ENCODE data around the gene TLE5.

Gene TLE5

GRCh38 chr19:3046698-3047495 lies 15.4 kb downstream of the TLE5 start:
- Histone ChIP-seq H3K9ac (ENCODE audit: insufficient read length) (peak overlapping the region; percentile 41), H3K9me3 (ENCODE audit: low read depth, low read length) (no peaks in the 10 kb centered on the region), H3K27ac (peak overlapping the region; percentile 88), H3K36me3 (ENCODE audit: insufficient read depth, low read length) (no peaks in the 10 kb centered on the region), H3K4me3 (peak overlapping the region; percentile 76)
- TF ChIP-seq POLR2AphosphoS5 (IDR thresholded peaks at IDR 0.05; ENCODE audit: borderline replicate concordance, low read depth, low read length) (no peak), EZH2 (IDR thresholded peaks at IDR 0.05) (no peak), FOXP2 (optimal IDR thresholded peaks at IDR 0.05; ENCODE audit: control extremely low read depth, extremely low read length, insufficient read depth) (no peak)
- peak; percentile 39 for DNase-seq (ENCODE audit: low read depth, low spot score)

DNA sequence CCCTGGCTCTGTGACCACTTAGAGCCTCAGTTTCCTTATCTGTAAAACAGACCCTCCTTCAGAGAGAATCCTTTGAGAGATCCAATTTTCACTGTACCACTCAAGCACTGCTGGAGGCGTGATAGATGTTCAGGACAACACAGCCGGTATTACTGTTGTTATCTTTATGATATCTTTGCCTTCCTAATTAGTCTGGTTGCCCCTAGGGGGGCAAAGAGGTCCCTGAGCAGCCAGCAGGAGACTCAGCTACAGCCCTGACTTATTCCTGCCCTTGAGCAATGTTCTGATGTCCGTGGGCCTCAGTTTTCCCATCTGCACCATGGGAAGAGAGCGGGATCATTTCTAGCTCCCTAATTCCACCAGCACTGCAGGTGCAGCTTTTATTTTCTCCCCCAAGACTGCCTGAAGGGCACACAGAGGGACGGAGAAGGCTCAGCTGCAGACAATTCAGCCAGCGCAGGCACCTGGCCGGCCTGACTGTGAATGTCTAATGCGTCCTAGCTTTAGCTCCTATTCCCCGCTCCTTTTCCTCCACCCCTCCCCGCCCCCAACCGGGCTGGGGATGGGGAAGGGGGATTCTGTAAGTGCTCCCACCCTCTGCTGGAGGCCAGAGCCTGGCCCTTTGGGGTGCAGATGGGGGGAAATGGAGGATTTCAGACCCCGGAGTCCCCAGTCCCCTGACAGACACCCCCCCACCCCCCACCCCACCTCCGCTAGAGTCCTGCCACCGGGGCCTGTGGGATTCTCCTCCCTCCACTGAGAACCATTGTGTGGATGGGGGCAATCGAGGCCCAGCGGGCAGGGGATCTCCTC lies 16.2 kb downstream of the TLE5 start:
- DNase-seq (ENCODE audit: low read depth, low spot score): no peak
- no peak for TF ChIP-seq EZH2 (IDR thresholded peaks at IDR 0.05)
- TF ChIP-seq FOXP2 (optimal IDR thresholded peaks at IDR 0.05; ENCODE audit: control extremely low read depth, extremely low read length, insufficient read depth): no peak
- no peak for TF ChIP-seq POLR2AphosphoS5 (IDR thresholded peaks at IDR 0.05; ENCODE audit: borderline replicate concordance, low read depth, low read length)
- Histone ChIP-seq H3K9ac (ENCODE audit: insufficient read length) (no peak overlapping the region), H3K9me3 (ENCODE audit: low read depth, low read length) (no peaks in the 10 kb centered on the region), H3K27ac (peak overlapping the region; percentile 78), H3K4me3 (peak overlapping the region; percentile 48), H3K36me3 (ENCODE audit: insufficient read depth, low read length) (no peaks in the 10 kb centered on the region)

DNA sequence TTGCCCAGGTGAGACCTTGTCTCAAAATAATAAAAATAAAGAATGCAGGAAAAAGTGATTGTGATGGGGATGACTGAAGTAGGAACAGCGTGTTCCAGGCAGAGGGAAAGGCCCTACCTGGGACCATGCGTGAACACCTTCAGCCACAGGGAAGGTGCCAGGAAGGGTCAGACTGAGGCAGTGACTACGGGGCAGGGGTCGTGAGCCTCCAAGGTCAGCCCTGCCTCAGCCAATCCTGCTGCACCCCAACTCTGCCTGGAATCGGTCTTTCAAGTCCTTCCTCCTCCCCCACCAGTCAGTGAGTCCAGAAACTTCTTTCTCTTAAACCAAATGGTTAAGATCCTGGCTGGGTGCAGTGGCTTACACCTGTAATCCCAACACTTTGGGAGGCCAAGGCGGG lies 17.1 kb downstream of the TLE5 start:
- DNase-seq (ENCODE audit: low read depth, low spot score): no peak
- Histone ChIP-seq H3K27ac (peak overlapping the region; percentile 78), H3K4me3 (no peak overlapping the region), H3K9ac (ENCODE audit: insufficient read length) (no peak overlapping the region), H3K36me3 (ENCODE audit: insufficient read depth, low read length) (no peaks in the 10 kb centered on the region), H3K9me3 (ENCODE audit: low read depth, low read length) (no peaks in the 10 kb centered on the region)
- TF ChIP-seq EZH2 (IDR thresholded peaks at IDR 0.05) (no peak), POLR2AphosphoS5 (IDR thresholded peaks at IDR 0.05; ENCODE audit: borderline replicate concordance, low read depth, low read length) (no peak), FOXP2 (optimal IDR thresholded peaks at IDR 0.05; ENCODE audit: control extremely low read depth, extremely low read length, insufficient read depth) (no peak)

GRCh38 chr19:3042621-3043267 lies 19.6 kb downstream of the TLE5 start:
- Histone ChIP-seq H3K27ac (peak overlapping the region; percentile 95), H3K4me3 (peak overlapping the region; percentile 58), H3K9ac (ENCODE audit: insufficient read length) (peak overlapping the region; percentile 55), H3K36me3 (ENCODE audit: insufficient read depth, low read length) (no peaks in the 10 kb centered on the region), H3K9me3 (ENCODE audit: low read depth, low read length) (no peaks in the 10 kb centered on the region)
- no peak for DNase-seq (ENCODE audit: low read depth, low spot score)
- TF ChIP-seq FOXP2 (optimal IDR thresholded peaks at IDR 0.05; ENCODE audit: control extremely low read depth, extremely low read length, insufficient read depth): no peak
- TF ChIP-seq POLR2AphosphoS5 (IDR thresholded peaks at IDR 0.05; ENCODE audit: borderline replicate concordance, low read depth, low read length): no peak
- no peak for TF ChIP-seq EZH2 (IDR thresholded peaks at IDR 0.05)

DNA sequence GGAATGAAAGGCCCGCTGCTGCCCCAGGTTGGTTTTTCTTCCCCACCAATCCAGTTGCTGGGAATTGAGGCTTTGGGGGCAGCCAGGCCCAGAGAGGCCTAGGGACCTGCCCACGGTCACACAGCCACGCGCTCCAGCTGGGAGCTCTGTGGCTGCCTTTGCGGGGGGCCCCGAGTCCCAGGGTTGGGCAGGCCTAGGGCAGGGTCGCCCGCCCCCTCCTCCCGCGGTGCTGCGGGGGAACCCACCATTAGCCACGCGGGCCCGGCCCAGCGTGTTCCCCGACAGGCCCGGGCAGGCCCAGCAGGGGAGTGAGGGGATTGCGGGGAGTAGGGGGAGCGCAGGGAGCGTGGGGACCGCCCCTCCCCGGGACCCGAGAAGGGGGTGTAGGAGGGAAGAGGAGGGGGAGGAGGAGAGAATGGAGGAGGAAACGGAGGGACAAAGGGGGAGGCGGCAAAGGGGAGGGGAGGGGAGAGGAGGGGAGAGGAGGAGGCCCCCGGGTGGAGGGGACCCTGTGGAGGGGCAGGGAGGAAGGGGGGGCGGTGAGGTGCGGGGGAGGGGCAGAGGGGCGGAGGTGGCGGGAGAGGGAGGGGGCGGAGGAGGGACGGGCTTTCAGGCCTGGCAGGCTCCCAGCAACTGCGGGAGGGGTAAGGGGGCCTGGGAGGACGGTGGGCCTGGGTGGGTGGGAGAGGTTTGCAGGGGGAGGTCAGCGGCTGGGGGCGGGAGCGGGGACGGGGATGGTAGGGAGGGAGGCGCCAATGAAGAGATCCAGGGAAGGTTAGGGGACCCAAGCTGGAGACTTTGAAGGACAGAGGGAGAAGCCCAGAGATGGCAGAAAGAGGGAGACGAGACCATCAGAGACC lies 20.3 kb downstream of the TLE5 start:
- Histone ChIP-seq H3K27ac (peak overlapping the region; percentile 95), H3K4me3 (peak overlapping the region; percentile 73), H3K9ac (ENCODE audit: insufficient read length) (peak overlapping the region; percentile 82), H3K9me3 (ENCODE audit: low read depth, low read length) (no peaks in the 10 kb centered on the region), H3K36me3 (ENCODE audit: insufficient read depth, low read length) (no peaks in the 10 kb centered on the region)
- DNase-seq (ENCODE audit: low read depth, low spot score): no peak
- TF ChIP-seq EZH2 (IDR thresholded peaks at IDR 0.05) (no peak), POLR2AphosphoS5 (IDR thresholded peaks at IDR 0.05; ENCODE audit: borderline replicate concordance, low read depth, low read length) (peak; percentile 30; the same call in 1 of the 2 replicates)

DNA sequence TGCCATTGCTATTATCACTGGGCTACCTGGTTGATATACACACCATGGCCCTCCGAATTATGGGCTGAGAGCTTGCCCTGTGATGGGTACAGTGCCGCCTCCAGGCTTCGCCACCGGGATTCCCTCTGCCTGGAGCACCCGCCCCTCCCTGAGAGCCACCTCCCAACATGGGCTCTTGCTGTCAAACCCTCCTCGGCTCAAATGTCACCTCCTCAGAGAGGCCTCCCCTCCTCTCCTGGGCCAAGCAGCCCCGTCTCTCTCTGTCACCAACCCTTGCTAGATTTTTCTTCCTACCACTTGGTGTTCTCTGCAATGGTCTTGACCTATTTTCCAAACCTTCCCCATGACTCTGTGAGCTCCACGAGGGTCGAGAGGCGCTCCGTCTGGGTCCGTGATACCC lies 21.0 kb downstream of the TLE5 start:
- H3K9ac ChIP-seq (ENCODE audit: insufficient read length): peak overlapping the region; percentile 82
- no peaks in the 10 kb centered on the region for H3K36me3 ChIP-seq (ENCODE audit: insufficient read depth, low read length)
- TF ChIP-seq POLR2AphosphoS5 (IDR thresholded peaks at IDR 0.05; ENCODE audit: borderline replicate concordance, low read depth, low read length): no peak
- H3K4me3 ChIP-seq: peak overlapping the region; percentile 73
- H3K9me3 ChIP-seq (ENCODE audit: low read depth, low read length): no peaks in the 10 kb centered on the region
- H3K27ac ChIP-seq: peak overlapping the region; percentile 94
- DNase-seq (ENCODE audit: low read depth, low spot score): no peak

DNA sequence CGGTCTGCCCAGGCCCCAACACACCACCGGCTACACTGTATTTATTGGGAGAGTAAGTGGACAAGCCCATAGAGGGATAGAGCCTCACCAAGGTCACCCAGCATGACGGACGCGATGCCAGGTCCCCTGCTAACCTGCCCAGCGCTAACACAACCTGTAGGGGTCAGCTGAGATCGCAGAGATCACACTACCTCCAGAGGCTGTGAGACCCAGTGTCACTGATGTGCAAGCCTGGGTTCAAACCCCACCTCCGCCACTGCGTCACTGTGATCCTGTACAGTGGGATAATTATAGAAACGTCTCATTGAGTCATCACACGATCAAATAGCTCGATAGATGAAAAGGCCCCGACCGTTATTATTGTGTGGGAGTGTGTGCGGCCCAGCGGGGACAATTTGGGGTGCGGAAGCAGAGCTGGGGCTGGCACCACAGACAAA lies 22.6 kb downstream of the TLE5 start:
- Histone ChIP-seq H3K36me3 (ENCODE audit: insufficient read depth, low read length) (no peaks in the 10 kb centered on the region), H3K9ac (ENCODE audit: insufficient read length) (no peak overlapping the region), H3K27ac (no peak overlapping the region), H3K9me3 (ENCODE audit: low read depth, low read length) (no peaks in the 10 kb centered on the region), H3K4me3 (no peak overlapping the region)
- DNase-seq (ENCODE audit: low read depth, low spot score): no peak
- no peak for TF ChIP-seq FOXP2 (optimal IDR thresholded peaks at IDR 0.05; ENCODE audit: control extremely low read depth, extremely low read length, insufficient read depth)
- TF ChIP-seq EZH2 (IDR thresholded peaks at IDR 0.05): no peak
- TF ChIP-seq POLR2AphosphoS5 (IDR thresholded peaks at IDR 0.05; ENCODE audit: borderline replicate concordance, low read depth, low read length): no peak

All from SK-N-MC (cell line).